HG03378 (cell line): ENCODE measurements around the gene DERL3.
"Not testable (repeated sequence)": the region's sequence is repeated elsewhere in the genome, so short reads cannot be mapped to it uniquely, and the experiment has no call there.

Source experiments
- ATAC-seq: cut with Tn5 transposase; IDR thresholded peaks from one replicate; pipeline ENCODE4 v1.9.1; 2021; ENCODE audit warnings: mild to moderate bottlenecking, moderate library complexity; ENCODE audit not compliant: unreplicated experiment

The DERL3 gene

DNA sequence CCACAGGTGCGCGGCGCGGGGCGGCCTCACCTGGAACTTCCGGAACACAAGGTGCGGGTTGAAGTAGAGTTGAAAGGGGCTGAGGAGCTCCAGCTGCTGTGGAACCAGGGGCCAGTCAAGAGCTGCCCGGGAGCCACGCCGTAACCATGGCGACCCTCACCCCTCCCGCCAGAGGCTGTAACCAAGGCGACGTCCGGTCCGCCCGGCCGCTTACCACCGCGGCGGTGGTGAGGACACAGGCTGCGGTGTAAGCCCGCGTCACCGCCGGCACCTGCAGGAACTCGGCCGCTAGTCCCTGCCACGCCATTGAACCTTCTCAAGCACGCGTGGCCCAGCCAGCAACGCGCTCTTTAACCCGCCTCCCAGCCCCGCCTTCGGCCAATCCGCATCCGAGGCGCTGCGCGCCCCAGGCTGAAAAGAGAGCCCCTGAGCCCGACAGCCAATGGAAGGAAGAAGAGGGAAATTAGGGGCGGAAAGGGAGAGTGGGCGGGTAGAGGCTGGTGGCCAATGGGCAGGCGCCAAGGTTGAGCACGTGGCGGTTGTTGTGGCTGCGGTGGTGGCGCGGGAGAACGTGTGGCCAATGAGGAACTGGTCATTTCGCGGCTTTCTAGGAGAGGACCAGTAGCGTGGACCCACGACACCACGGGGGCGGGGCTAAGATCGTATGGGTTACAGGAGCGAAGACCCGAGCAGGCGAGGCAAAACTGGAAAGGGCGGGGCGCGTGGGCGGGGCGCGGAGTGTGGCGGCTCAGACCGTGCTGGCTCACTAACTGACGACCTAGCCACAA lies at the start of gene DERL3:
DERL3 (minus strand) TSS at position 326 of the 788 bp plus-strand sequence; CDS start at position 307, 19 bp downstream.
- ATAC-seq: peak; percentile 74

DNA sequence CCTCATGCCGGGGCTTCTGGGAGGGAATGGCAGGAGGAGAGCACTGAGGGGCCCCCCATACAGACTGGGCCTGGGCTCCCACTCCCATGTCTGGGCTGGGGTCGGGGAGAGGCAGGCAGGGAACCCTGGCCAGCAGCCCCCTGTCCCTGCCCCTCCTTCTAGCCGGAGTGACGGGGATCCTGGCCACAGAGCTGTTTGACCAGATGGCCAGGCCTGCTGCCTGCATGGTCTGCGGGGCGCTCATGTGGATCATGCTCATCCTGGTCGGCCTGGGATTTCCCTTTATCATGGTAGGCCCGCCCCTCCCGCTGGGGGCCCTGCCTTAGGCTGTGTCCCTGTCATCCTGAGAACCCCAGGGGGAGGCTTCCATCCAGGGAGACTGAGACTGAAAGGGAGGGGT lies 45.3 kb upstream of the DERL3 start:
- no peak for ATAC-seq

DNA sequence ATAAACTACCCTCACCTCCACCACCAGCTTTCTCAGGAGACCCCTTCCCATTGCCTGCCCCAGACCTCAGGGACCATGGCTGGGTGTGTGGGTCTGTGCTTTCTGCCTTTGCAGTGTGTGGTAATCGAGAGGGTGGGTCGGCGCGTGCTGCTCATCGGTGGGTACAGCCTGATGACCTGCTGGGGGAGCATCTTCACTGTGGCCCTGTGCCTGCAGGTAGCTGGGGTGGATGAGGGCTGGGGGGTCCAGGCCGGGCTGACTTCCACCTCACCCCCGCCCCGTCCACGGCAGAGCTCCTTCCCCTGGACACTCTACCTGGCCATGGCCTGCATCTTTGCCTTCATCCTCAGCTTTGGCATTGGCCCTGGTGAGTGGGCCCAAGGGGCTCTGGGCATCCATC lies 44.9 kb upstream of the DERL3 start:
- no peak for ATAC-seq

DNA sequence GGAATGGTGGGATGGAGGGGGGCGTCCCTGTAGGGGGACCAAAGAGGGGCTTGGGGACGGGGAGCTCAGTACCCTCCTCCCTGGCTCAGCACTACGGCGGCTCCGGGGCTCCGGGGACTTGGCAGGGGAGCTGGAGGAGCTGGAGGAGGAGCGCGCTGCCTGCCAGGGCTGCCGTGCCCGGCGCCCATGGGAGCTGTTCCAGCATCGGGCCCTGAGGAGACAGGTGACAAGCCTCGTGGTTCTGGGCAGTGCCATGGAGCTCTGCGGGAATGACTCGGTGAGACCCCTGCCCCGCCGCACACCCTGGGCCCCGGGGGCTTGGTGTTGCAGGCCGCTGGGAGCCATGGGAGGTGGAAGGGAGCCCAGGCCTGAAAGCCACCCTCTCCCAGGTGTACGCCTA lies 43.6 kb upstream of the DERL3 start:
- no peak for ATAC-seq

DNA sequence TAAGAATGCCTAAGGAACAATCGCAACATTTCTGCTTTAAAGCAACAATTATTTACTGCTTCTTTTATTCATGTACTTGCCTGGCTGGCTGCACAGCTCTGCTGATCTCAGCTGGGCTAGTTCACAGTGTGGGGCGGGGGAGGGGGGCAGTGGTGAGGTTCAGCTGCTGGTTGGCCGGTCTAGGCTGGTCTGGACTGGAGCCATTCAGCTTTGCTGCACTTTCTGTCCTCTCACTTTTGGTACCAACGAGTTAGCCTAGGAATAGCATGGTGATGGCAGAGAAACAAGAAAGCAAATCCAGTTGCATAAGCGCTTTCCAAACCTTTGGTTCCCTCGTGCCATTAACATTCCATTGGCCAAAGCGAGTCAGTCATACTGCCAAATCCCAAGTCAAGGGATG lies 39.4 kb upstream of the DERL3 start:
- no peak for ATAC-seq

DNA sequence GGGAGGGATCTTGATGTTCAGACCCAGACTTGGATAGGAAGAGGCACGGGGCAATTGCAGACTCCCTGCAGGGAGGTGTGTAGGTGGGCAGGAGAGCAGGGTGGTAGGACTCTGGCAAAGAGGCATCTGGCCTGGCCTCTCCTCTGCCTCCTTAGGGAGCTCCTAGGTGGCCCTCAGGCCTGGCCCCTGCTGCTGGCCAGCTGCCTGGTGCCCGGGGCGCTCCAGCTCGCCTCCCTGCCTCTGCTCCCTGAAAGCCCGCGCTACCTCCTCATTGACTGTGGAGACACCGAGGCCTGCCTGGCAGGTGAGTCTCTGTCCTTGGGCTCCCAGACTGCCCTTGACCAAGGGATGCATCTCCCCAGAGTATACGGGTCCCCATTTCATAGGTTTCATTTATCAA lies 38.8 kb upstream of the DERL3 start:
- no peak for ATAC-seq

DNA sequence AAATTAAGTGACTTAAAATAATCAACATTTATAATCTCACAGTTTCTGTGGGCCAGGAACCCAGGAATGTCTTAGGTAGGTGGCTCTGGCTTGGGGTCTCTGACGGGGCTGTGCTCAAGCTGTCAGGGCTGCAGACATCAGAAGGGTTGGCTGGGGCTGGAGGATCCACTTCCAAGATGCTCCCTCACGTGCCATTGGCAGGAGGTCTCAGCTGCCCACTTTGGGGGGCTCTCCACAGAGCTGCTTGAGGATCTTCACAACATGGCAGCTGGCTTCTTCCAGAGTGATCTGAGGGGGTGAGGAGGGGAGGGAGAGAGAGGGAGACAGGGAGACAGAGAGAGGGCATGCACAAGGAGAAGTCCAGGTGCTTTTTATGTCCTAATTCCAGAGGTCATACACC lies 37.0 kb upstream of the DERL3 start:
- ATAC-seq: no peak

DNA sequence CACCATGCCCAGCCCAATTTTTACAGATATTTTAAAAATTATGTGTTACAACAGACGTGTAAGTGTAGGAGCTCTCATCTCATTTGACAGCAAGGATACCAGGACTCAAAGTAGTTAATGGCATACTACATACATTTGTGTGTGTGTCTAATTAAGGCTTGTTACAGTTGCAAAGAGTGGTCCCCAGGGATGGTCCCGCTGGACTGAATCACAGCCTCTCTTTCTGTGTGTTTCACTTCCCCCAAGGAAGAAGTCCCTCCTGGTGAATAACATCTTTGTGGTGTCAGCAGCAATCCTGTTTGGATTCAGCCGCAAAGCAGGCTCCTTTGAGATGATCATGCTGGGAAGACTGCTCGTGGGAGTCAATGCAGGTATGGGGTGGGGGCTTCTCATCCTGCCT lies 36.1 kb upstream of the DERL3 start:
- ATAC-seq: no peak

DNA sequence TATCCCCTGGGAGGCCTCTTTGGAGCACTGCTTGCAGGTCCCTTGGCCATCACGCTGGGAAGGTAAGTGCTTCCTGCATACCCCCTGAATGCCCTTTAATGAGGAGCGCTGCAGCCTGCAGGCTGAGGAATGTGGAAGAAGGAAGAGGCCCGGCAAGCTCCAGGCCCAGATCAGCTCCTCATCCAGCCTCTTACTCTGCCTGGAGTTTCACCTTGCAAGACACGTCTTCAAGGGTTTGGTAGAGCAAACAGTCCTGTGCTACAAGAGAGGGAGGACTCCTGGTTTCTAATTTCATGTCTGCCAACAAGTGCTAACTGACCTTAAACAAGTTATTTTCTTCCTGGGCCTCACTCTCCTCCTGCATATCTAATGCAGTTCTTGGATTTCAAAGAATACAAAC lies 29.8 kb upstream of the DERL3 start:
- no peak for ATAC-seq

DNA sequence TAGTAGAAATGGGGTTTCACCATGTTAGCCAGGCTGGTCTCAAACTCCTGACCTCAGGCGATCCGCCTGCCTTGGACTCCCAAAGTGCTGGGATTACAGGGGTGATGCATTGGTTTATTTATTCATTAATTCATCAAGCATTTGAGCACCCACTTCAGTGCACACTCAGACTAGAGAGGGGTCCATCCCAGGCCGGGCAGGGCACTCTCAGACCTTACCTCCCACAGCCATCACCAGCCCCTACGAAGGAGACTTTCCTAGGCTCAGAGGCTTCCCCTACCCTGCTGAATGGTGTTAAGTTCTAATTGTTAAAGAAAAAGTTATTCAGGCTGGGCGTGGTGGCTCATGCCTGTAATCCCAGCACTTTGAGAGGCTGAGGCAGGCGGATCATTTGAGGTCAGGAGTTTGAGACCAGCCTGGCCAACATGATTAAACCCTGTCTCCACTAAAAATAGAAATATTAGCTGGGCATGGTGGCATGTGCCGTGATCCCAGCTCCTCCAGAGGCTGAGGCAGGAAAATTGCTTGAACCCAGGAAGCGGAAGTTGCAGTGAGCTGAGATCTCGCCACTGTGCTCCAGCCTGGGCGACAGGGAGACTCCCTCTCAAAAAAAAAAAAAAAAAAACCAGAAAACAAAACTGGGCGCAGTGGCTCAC lies 25.8 kb upstream of the DERL3 start:
- ATAC-seq: not testable (repeated sequence)

DNA sequence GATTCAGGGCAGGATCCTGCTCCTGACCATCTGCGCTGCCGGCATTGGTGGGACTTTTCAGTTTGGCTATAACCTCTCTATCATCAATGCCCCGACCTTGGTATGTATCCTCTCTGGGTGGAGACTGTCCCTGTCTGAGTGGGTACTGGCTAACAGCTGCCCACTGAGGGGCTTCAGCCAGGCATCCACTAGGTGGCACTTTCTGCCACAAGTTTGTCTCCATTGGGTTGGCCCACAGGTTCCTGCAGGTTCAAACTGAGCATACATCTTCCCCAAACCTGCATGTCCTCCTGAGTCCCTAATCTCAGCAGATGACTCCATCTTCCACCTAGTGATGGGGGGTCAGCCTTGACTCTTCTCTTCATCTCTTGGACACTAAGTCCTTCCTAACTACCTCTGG lies 23.3 kb upstream of the DERL3 start:
- ATAC-seq: no peak

DNA sequence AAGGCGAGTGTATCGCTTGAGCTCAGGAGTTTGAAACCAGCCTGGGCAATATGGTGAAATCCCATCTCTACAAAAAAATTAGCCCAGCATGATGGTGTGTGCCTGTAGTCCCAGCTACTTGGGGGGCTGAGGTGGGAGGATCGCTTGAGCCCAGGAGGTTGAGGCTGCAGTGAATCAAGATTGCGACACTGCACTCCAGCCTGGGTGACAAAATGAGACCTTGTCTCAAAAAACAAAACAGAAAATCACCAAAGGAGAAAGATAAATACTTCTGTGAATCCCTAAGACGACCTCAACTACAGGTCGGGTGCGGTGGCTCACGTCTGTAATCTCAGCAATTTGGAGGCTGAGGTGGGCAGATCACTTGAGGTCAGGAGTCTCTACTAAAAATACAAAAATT lies 21.4 kb upstream of the DERL3 start:
- ATAC-seq: not testable (repeated sequence)

DNA sequence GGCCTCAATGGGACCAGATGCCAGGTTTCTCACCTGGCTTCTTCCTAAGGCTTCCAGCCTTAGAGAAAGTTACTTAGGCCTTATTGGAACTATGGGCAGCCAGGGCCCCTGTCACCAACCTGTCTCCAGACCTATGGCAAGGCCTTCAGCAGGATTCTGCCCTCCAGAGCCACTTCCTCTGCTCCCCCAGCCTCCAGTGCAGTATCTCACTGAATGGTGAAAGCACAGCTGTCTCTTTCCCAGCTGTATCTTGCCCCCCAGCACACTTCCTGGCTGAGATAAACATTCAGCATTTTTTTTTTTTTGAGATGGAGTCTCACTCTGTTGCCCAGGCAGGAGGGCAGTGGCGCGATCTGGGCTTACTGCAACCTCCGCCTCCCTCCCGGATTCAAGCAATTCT lies 20.4 kb upstream of the DERL3 start:
- ATAC-seq: no peak

DNA sequence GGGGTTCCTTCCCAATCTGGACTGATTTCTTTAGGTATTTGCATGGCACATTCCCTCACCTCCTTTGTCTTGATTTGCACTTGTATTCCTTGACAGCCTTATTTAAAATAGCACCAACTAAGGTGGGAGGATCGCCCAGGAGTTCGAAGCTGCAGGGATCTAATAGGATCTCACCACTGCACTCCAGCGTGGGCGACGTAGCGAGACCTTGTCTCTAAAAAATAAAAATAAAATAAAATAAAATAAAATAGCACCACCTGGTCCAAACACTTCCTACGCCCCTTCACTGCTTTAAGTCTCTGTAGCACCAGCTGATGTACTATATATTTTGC lies 19.6 kb upstream of the DERL3 start:
- no peak for ATAC-seq

DNA sequence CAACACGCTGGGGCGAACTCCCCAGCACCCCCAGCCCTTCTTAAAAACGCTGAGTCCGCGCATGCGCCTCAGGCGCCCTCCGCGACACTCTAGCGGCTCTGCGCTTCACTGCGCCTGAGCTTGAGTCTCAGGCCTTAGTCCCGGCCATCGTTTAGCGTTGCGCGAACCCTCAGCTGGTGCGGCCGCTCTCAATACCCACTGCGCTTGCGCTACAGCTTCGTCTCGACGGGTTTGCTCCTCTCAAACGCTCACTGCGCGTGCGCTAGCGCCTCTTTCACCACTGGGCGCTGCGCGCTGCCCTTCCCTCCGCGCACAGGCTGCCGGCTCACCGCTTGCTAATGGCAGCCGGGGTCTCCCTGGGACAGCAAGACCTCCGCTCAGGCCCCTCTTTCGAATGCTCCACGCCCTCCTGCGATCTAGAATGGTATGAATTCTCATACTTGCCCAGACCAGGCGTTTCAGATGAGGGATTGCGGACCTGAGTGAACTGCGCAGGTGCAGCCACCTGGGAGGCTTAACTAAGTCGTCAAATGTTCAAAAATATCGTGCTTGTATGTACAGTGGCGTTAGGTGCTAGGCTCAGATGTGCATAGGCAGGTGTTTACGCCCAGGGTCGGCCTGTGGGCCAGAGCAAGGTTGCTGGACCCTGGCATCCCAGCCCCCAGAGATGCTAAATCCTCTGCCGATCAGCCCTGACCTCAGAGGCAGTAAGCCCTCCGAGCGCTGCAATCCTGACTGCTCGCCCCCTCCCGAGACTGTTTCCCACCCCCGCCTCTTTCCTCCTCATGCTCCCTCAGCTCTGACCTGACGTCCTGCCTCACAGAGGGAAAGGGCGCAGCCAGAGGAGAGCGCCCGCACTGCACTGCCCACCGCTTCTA lies 19.0 kb upstream of the DERL3 start, which contains the start of gene SLC2A11:
SLC2A11 (plus strand) TSS at position 270 of the 878 bp plus-strand sequence; CDS start at position 395, 125 bp downstream.
- ATAC-seq: peak; percentile 85

DNA sequence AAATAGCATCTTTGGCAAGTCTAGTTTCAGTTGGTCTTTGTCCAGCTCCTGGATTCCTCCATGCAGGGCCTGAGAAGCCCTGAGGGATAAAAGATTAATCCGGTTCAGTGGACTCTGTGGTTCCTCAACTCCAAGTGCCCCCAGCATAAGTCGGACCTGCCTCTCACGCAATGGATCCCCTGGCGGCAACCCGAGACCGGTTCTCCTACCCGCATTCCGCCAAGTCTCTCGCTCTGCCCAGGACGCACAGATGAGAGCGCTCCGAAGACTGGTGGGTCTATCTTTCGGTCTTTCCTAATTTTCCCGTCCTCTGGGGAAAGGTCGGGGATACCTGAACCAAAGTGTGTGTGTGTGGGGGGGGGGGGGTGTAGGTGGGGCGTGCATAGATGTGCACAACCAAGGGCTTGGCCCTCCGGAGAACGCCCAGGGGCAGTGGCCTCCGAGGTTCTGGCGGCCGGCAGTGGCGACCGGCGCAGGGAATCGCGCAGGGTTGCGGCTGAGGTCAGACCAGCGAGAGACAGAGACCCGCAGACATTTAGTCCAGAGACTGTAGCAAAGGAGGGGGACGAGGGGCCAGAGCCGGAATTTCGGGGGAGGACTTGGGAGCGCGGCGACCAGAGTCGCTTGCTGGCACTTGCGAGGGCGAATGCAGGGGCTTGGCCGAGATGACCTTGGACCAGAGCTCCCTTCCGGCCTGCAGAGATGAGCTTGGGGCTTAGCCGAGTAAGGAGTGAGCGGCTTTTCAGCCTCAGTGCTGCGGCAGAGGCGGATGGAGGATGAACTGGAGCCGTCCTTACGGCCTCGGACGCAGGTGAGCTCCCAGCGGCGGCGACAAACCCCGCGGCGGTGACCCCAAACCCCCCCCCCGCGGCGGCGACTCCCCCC lies 18.2 kb upstream of the DERL3 start:
- peak; percentile 32 for ATAC-seq

DNA sequence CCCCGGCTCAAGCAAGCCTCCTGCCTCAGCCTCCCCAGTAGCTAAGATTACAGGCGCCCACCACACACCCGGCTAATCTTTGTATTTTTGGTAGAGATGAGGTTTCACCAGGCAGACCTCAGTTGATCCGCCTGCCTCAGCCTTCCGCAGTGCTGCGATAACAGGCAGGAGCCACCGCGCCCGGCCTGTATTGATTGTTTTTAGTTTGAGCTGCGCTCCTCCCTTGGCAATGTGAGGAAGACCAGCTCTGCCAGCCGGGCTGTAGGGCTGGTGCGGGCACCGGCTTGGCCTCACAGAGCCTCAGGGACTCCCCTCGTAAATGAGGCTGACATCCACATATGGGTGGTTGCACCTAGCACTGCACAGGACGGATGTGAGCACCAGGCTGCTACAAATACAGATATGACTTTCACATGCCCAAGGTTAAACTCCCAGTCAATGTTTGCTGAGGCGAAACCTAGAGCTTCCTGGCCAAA lies 11.4 kb upstream of the DERL3 start:
- peak; percentile 57 for ATAC-seq

DNA sequence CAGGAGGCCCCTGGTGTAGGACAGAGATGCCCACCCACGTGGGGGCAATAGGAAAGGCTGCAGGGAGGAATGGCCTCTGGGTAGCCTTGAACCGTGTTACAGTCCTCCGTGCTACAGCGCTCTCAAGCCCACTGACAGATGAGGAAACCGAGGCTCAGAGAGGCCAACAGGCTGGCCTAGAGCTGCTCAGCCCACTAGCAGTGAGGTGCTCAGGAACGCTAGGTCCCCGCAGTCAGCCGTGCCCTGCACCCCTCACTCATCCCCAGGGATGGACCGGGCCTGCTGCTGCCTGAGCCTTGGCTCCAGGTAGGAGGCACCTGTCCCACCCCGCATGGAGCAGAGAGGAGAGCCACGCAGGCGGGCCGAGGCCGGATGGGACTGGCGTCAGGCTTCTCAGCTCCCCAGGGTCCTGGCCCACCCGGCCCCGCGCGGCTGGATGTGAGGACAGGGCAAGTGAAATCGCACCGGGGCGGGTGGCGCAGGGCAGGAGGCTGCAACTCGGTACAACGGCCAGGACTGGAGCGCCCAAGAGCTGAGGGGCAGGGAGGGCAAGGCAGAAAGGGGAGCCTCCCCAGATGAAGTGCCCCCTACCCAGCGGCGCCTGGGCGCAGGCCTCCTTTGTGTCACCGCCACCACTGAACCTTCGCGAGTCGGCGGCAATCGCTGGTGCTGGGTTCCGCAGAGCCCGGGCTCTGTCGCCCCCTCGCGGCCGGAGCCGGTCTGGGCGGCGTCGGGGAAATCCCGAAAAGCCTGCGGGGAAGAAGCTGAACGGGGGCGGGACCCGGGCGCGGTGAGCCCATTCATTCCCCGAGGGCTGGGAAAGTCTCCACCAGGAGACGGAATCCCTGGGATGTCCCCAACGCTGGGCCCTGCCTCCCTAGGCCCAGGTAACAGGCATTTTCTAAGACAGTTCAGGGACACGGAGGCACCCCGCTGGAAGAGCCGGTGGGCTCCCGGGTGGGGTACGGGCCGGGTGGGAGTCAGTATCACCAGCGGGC lies 10.5 kb upstream of the DERL3 start:
- ATAC-seq: no peak
